Measurements from ENCODE around the gene ARMC5. TPM values are rescaled to one million over a fixed set of nuclear protein-coding genes. Genes with fewer than 3 reads are reported as not detected.

Gene ARMC5, protein sequence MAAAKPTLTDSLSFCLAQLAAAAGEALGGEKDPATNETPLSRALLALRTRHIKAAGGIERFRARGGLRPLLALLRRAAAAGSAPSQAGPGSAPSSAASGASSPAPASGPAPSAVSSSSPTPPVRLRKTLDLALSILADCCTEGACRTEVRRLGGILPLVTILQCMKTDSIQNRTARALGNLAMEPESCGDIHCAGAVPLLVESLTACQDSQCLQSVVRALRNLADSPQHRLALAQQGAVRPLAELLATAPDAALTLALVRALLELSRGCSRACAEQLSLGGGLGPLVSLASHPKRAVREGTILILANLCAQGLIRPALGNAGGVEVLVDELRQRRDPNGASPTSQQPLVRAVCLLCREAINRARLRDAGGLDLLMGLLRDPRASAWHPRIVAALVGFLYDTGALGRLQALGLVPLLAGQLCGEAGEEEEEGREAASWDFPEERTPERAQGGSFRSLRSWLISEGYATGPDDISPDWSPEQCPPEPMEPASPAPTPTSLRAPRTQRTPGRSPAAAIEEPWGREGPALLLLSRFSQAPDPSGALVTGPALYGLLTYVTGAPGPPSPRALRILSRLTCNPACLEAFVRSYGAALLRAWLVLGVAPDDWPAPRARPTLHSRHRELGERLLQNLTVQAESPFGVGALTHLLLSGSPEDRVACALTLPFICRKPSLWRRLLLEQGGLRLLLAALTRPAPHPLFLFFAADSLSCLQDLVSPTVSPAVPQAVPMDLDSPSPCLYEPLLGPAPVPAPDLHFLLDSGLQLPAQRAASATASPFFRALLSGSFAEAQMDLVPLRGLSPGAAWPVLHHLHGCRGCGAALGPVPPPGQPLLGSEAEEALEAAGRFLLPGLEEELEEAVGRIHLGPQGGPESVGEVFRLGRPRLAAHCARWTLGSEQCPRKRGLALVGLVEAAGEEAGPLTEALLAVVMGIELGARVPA
- total RNA-seq: 9.6 and 16.3 TPM in 2 replicates

GRCh38 chr16:31458844-31459686 is at the start of gene ARMC5:
Gene ARMC5, plus strand, starts transcription at chr16:31459501. Its CDS starts 24 bp downstream, at chr16:31459525.

GRCh38 chr16:31428279-31428597 is 31.1 kb upstream of the ARMC5 start, which contains the start of gene COX6A2:
Gene COX6A2, minus strand, starts transcription at chr16:31428360. Its CDS starts 35 bp downstream, at chr16:31428325.

GRCh38 chr16:31471875-31472708 is 12.8 kb downstream of the ARMC5 start, which contains the start of gene TGFB1I1:
Gene TGFB1I1, plus strand, starts transcription at chr16:31472152. Its CDS starts 37 bp downstream, at chr16:31472189.

GRCh38 chr16:31483081-31483480 is 23.8 kb downstream of the ARMC5 start, which contains the start of gene SLC5A2:
Gene SLC5A2, plus strand, starts transcription at chr16:31483123. Its CDS starts 14 bp downstream, at chr16:31483137.

DNA sequence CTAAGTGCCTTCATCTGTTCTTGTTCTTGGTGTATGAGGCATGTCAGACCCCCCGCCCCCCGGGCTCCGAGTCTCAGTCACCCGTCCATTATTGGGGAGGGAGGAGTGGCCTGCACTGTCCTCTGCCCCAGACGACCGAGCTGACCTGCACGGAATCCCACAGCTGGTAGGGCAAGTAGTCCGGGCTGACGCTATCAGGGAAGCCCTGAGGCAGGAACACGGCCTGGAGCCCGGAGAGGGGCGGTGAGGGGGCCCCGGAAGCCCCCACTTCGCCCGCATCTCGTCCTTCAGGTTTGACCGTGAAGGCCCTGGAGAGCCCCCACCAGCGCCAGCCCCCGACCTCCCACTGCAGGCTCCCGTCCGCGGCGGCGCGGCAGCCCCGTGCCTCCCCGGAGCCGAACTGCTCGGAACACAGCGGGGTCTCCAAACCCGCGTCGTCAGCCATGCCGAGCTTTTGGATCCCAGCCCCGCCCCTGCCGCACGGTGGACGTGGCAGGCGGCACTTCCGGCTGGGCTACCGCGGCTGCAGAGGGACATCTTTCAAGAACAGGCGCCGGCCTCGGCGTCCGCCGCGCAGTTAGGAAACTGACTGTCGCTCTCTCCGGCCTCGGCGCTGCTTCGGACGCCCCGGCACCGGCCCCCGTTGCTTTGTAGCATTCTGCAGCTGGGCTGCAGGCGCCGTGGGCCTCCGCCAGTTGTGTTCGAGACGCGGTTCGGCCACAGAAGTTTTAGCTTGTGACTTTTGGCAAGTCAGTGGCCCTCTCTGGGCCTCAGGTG is 48.8 kb downstream of the ARMC5 start, which contains the start of gene RUSF1:
RUSF1 (minus strand) TSS at position 463 of the 777 bp plus-strand sequence; CDS start at position 445, 18 bp downstream.

Other genes with a start within 250 kb of the ARMC5 start
- 0.28 TPM in 1 of 2 replicates, not detected in the other for gene TRIM72, start 245.4 kb upstream of the ARMC5 start, total RNA-seq
- not detected in 2 replicates for gene PYDC1, start 242.4 kb upstream of the ARMC5 start, total RNA-seq
- gene ITGAM, start 199.5 kb upstream of the ARMC5 start, total RNA-seq: 0.07 TPM in 1 of 2 replicates, not detected in the other
- not detected in 2 replicates for gene ITGAX, start 104.3 kb upstream of the ARMC5 start, total RNA-seq
- not detected in 2 replicates for gene ITGAD, start 66.2 kb upstream of the ARMC5 start, total RNA-seq
- not detected in 2 replicates for gene COX6A2, start 31.1 kb upstream of the ARMC5 start, total RNA-seq
- gene ZNF843, start 16.7 kb upstream of the ARMC5 start, total RNA-seq: 0.28 TPM in 1 of 2 replicates, not detected in the other
- 13.1 and 16.9 TPM in 2 replicates for gene TGFB1I1, start 12.7 kb downstream of the ARMC5 start, total RNA-seq
- gene SLC5A2, start 23.6 kb downstream of the ARMC5 start, total RNA-seq: 0.14 TPM in 1 of 2 replicates, not detected in the other
- 22.8 and 33.1 TPM in 2 replicates for gene RUSF1, start 48.9 kb downstream of the ARMC5 start, total RNA-seq
- gene AHSP, start 68.4 kb downstream of the ARMC5 start, total RNA-seq: not detected in 2 replicates